HG03575 (cell line): ENCODE measurements around the gene ARRB1.
"Not testable (repeated sequence)": the region's sequence is repeated elsewhere in the genome, so short reads cannot be mapped to it uniquely, and the experiment has no call there.

Source experiments
- ATAC-seq: cut with Tn5 transposase; IDR thresholded peaks from one replicate; pipeline ENCODE4 v1.9.1; 2021; ENCODE audit not compliant: unreplicated experiment, insufficient number of reproducible peaks, low FRiP score; ENCODE audit errors: extremely low read depth

The ARRB1 gene

DNA sequence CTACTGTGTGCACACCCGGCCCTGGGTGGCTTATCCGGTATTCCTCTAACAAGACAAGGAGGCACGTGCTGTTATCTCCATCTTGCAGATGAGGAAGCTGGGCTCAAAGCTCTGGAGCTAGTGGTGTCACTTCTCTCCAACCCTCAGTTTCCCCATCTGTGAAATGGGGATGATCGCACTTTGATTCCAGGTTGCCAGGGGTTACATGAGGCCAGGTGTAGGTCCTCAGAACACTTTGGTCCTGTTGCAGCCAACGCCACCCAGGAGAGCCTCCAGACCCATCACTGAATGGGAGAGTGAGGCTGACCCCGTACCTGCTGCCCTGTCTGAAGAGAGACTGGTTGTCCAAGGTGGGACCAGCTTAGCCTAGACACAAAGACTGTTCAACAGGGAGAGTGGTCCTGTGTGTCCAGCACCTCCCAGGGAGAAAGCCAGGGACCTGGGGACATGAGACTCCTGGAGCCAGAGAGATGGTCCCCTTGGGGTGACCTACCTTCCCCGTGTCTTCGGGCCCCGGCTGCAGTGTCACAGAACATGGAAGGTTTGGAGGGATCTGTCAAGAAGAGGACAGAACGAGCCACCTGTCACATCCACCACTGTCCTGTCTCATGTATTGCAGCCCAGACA is 69.9 kb downstream of the ARRB1 start:
- no peak for ATAC-seq

DNA sequence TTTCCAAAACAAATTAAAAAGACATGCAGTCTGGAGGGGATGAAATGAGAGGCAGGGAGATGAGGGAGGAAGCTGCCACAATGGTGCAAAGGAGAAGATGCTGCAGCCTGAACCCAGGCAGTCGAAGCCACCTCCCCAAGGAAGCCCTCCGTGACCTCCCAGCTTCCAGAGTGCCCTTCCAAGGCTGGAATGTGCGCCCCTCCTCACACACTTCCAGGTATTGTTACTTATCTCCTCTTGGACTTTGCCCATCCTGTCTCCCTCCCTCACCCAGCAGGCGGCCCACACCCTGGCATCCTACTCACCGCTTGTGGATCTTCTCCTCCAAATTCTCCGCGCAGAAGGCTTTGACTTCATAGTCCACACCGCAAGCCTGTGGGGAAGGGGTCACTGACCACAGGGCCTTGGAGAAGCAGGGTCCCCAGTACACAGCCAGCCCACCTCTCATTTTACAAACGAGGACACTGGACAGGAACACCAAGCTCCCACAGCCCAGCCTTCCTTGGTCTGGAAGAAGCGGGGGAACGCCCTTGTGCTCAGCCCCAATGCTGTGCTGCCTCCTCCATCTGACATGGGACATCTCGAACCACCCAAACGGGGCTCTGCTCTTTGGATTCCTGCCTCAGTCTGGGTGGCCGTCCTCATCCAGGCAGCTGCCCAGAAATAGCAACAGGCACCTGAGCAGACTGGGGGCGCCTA is 70.5 kb downstream of the ARRB1 start:
- no peak for ATAC-seq

DNA sequence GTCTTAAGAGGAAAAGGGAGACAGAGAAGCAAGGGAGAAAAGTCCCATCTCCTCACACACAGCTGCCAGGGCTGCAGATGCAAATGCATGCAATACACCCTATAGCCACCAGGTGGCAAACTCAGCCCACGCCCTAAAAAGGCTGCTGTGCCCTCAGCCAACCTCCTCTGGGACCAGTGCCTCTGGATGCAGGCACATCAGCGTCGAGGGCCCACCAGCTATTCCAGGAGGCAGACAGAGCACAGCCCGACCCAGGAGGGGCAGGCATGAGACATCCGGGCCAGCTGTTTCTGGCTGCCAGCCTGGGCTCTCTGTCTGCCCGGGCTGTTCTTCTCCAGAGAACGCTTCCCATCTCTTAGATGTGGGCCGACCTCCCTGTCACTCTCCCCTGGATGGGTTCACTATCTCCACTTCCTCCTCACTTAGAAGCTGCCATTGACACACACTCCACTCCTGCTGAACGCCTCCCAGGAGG is 71.2 kb downstream of the ARRB1 start:
- no peak for ATAC-seq

DNA sequence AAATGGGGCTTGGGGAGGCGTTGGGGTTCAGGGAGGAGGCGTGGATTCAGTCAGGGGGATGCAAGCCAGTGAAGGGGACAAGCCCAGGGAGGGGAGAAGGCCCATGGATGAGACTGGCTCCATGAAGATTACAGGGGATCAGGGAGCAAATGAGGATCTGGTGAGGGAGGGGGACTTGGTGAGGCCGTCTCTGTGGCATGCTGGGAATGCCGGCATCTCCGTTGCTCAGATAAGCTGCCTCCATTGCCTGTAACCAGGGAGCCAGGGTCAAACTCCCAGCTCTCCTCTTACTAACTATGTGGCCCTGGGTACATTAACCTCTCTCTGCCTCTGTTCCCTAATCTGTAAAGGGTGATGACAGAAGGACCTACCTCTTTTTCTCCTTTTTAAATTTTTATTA is 72.2 kb downstream of the ARRB1 start:
- ATAC-seq = no peak

DNA sequence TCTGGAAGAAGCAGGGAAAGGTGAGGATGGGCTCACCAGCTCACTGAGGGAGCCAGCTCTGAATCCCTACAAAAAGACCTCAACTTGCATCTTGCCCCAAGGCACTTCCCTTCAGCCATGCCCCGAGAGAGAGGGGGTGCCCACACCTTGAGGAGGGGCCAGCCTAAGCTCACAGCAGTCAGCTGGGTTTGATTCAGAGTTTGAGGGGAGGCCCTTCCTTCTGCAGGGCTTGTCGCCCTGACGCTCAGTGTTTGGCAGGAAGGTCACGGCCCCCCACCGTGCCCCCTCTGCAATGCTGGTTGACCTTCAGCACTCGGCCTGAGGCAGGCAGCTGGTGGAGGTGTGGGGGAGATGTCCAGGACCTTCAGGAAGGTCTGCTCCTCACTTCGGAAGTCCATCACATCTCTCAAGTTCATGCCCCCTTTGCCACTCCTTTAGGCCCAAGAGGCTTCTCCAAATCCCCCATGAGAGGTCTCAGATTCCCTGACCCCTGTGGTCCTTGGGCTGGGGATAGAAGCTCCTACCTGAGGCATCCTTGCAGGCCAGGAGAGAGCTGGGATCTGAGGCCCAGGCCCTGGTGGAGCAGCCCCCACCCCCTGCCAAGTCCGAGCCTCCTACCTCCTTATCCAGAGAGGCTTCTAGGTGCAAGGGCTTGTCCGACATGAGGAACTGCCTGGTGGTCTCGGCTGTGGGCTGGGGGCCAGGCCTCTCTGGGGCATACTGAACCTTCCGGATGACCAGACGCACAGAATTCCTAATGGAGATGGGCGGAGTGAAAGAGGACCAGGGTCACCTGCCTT is 73.3 kb downstream of the ARRB1 start:
- no peak for ATAC-seq

DNA sequence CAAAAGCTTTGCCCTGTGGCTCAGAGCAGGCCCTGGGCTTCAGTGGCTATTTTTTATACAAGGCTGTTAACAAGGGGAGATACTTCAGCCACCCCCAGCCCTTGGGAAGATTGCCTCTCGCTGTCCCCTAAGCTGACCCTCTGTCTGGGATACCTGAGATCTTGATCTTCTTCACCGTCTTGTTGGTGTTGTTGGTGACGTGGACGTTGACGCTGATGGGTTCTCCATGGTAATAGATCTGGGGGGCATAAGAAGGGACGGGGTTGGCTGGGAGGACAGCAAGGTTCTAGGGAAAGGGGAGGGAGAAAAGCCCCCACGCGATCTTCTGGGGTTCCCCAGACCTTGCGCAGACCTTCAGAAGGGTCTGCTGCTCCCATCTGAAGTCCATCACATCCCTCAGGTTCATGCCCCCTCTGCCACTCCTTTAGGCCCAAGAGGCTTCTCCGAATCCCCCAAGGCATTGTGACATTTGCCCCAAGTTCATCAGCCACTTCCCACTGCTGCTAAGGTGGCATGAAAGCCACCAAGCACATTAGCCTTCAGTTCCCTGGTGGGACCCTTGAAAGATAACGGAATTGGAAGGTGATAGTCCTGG is 74.2 kb downstream of the ARRB1 start:
- no peak for ATAC-seq

DNA sequence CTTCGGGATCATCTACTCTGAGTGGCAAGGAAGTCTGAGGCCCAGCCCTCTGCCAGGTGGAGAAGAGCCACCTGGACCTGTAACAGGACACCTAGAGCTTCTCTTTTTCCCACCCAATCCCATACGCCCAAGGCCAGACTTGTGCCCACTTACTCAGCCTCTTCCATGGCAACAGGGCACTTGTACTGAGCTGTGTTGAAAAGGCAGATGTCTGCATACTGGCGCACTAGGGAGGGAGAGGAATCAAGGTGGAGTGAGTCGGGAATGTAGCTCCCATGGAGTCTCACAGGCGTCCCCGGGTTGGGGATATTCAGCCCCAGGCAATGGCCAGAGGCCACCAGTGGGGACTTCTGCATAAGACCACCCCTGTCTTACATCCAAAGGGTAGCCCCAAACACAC is 74.8 kb downstream of the ARRB1 start:
- no peak for ATAC-seq

DNA sequence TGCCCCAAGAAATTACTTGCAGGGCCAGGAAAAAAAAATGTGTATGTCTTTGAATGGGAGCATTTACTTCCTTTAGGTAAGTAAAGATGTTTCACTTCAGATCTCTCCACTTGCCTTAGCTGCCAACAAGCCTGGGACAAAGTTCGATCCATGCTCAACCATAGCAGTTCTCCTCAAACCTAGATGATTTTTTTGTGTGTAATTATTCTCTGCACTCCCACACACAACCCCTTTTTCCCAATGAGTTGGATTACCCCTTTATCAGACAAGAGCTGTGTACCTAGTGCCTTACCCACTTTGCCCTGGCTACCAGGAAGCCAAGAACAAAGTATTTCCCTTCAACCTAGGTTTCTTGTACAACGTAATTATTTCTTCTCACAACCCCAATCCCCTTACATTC is 75.3 kb downstream of the ARRB1 start:
- no peak for ATAC-seq

DNA sequence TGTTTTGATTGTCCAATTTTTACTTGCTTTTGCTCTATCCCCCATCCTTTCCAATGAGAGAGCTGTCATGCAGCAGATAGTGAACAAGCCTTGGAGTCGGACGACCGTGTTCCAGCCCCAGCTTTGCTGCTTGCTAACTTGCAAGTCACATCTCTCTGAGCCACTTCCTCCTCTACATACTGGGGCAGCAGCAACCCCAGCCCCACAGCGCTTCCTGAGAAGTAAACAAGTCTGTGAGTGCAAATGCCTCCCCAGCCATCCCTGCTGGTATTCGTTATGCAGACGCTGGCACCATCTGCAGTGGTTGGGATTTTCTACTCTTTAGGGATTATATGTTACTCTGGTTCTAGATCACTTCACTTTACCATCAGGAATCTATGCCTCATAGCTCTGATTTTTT is 75.9 kb downstream of the ARRB1 start:
- ATAC-seq = no peak

DNA sequence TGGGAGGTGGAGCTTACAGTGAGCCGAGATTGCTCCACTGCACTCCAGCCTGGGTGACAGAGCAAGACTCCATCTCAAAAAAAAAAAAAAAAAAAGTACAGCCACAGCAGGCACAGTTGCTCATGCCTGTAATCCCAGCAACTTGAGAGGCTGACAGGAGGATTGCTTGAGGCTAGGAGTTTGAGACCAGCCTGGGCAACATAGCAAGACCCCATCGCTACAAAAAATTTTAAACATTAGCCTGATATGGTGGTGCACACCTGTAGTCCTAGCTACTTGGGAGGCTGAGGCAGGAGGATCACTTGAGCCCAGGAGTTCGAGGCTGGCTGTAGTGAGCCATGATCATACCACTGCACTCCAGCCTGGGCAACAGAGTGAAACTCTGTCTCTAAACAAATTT is 76.7 kb downstream of the ARRB1 start:
- ATAC-seq = not testable (repeated sequence)

DNA sequence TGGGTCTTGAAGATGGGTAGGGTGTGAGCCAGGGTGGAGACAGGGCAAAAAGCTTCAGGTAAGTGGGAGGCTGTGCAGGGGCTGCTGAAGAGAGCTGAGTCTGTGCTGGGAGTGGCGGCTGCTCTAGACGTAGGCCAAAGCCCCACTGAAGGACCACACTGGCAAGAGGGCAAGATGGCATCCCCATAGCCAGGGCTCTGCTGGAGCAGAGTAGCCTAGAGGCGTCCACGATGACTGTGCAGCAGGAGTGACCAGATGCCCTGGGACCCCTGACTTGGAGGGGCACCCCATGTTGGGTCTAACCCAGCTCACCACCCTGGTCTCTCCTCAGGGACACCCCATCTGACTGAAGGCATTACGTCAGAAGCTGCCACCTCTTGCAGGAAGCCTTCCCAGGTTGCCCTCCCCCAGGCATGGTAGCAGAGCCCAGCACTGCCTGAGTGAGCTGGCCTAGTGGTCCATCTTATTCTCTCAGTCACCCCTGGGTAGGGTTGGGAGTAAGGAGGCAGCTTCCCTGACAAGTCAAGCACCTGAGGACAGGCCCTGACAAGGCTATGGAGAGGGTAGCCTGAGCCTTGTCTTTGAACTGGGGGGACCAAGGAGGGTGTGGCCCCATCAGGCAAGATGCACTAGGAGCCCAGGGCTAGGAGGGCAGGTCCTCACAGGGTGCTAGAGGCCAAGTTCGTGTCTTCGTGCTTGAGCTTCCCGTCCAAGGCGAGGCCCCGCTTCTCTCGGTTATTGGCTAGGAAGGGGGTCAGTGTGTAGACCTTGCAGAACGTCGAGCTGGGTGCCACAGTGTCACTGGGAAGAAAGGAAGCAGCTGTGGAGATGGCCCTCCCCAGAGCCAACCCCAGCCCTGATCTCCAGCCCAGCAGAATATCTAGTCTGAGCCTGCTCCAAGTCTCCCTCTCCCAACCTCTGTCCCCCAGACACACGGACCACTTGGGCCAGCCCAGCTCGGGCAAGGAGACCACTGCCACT is 77.8 kb downstream of the ARRB1 start:
- no peak for ATAC-seq

DNA sequence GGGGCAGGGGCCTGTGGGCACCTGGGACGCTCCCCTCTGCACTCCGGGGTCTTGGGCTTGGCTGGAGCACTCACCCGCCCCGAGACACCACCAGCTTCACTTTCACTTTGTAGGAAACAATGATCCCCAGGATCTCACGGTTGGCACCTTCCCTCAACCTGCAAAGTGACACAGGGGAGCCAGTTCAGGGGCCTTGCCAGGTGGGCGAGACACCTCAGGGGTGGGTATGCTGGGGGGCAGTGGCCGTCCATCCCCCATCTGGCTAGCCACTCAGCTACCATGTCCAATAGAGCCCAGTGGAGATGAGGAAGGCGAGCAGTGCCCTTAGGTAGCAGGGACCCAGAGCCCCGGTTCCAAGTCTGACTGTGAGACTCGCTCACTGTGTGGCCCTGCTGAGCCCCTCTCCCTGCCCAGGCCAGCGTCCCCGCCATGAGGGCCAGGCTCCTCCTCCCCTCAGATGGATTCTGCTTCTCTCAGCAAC is 78.6 kb downstream of the ARRB1 start:
- ATAC-seq = no peak

DNA sequence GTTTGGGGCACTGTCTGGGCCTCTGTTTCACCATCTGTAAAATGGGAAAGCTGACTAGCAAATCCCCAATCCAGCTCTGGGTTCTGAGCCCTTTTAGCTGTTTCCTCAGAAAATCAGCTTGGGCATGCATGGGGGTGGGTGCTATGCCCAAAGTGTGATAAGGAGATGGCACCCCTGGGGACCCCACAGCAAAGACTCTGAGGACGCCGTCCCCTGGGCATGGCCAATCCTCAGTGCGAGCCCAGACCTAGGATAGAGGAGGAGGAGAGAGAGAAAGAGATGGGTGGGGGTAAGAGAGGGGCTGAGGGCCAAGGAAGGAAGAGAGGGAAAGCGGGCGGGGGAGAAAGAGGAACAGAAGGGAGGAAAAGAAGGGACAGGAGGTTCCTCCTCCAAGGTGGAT is 79.1 kb downstream of the ARRB1 start:
- ATAC-seq = no peak

DNA sequence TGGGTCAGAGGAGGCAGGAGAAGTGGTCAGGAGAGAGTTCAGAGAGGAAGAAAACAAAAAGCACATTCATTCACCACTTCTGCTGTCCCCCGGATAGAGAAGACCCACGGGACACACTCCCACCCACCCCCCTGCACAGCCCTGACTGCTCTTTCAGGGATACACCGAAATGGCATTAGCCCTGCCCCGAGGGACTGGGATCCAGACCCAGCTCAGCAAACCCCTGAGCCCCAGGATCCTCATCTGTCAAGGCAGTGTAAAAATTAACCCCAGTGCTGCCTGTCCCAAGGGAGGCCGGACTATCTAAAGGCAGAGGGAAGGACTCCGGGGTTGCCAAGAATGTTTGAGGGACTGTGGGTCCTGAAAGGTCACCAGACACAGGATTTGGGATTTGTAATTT is 79.7 kb downstream of the ARRB1 start:
- no peak for ATAC-seq

DNA sequence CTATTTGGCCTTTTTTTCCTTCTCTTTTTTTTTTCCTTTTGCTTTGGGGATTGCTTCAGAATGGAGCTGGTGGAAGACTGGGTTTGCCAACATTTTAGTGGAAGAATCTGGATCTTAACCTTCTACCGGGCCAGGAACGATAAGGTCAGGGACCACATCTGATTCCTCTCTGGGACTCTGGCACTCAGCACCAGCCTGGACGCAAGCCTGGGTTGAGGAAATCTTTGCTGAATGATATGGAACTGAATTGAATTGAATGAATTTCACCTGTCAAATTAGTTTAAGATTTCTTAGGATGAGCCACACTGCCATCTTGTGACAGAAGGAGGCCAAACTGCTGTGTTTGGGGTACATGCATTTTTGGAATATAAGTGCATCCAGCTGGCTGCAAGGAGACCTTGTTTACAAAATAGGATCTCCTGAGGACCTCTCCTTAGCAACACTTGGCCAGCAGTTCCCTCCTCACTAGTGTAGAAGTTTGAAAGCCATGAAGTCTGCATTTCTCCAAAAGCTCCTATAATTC is 80.5 kb downstream of the ARRB1 start:
- no peak for ATAC-seq

DNA sequence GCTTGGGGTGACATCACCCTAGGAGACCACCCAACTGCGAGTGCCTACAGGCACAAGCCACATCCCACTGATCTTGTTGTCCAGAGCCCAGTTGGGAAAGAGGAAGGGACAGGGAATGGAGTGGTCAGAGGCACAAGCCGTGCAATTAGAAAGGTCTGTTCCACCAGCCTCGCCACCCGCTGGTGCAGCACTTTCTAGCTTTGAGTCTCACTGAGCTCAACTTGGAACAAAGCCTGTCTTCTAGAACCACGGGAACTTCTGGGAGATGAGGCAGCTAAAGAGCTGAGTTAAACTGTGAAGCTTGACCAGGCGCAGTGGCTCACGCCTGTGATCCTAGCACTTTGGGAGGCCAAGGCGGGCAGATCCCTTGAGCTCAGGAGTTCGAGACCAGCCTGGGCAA is 81.6 kb downstream of the ARRB1 start:
- ATAC-seq = no peak

DNA sequence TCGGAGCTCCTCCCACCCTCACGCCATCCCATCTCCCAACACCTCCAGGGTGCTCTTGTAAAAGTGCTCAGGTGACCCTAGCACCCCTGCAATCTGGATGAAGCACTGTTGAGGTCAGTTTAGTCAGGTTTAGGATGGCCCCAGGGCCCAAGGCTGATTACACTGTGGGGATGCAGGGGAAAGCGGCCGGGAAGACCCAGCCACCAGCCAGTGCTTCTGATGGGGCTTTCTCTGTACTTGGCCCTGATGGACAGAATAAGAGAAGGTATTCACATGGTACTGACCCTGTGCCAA is 82.1 kb downstream of the ARRB1 start:
- ATAC-seq = no peak

DNA sequence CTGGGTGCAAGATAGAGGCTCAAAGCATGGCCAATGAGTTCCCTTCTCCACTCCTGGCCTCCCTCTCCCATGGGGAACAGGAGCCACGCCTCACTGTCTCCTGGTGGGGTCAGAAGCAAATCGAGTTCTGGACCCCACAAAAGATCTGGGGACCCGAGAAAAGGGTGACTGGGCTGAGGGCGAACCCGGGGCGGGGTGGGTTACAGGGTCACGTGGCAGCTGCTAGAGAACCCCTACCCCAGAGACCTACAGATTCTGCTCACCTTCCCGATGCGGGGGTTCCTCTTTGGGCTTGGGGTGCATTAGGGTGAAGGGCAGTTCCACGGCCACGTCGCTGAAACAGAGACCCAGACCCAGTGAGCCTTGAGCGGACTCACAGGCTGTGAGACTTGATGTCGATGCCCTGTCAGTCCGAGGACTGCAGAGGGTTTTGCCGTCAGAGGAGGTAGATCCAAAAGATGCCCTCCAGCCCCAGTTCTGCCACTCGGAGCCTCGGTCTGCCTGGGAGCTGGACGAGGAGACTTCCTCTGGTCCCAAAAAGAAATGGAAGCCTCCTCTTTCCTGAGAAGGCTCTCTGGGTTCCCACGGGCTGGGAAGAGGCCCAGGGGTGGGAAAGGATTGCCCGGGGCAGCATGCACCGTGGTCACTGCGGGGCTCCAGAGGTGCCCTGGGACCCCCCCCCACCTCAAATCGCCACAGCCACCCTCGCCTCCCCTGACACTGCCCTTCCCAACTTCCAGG is 82.7 kb downstream of the ARRB1 start:
- ATAC-seq = no peak
